22Rv1 (cell line): ENCODE data around the gene C3orf20.

Experiments
- ZFX ChIP-seq: fragments of 450-650 bp; IDR thresholded peaks from 2 replicates; pipeline ENCODE4 v1.6.1; 2017; ENCODE audit warnings: antibody characterized with exemption, borderline replicate concordance
- TF ChIP-seq, protein P1 (sequence below): fragments of 450-650 bp; IDR thresholded peaks from 2 replicates; pipeline ENCODE4 v1.5.1; 2017; ENCODE audit warnings: mild to moderate bottlenecking

DNA sequence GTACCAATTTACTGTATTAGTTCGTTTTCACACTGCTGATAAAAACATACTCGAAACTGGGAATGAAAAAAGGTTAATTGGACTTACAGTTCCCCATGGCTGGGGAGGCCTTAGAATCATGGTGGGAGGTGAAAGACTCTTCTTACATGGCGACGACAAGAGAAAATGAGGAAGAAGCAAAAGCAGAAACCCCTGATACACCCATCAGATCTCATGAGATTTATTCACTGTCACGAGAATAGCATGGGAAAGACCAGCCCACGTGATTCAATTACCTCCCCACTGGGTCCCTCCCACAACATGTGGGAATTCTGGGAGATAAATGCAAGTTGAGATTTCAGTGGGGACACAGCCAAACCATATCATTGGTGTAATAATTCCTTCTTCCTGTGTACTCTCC is 69.6 kb downstream of the C3orf20 start:
- TF ChIP-seq, protein P1, sequence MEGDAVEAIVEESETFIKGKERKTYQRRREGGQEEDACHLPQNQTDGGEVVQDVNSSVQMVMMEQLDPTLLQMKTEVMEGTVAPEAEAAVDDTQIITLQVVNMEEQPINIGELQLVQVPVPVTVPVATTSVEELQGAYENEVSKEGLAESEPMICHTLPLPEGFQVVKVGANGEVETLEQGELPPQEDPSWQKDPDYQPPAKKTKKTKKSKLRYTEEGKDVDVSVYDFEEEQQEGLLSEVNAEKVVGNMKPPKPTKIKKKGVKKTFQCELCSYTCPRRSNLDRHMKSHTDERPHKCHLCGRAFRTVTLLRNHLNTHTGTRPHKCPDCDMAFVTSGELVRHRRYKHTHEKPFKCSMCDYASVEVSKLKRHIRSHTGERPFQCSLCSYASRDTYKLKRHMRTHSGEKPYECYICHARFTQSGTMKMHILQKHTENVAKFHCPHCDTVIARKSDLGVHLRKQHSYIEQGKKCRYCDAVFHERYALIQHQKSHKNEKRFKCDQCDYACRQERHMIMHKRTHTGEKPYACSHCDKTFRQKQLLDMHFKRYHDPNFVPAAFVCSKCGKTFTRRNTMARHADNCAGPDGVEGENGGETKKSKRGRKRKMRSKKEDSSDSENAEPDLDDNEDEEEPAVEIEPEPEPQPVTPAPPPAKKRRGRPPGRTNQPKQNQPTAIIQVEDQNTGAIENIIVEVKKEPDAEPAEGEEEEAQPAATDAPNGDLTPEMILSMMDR: no peak
- no peak for TF ChIP-seq ZFX
